ENCODE data around the gene NOD1.
"Not testable (repeated sequence)": the region's sequence is repeated elsewhere in the genome, so short reads cannot be mapped to it uniquely, and the experiment has no call there.

The NOD1 gene

GRCh38 chr7:30412782-30413504, 65.6 kb downstream of the NOD1 start:
- DNase-seq (ENCODE audit: low spot score) = peak; percentile 64

GRCh38 chr7:30411897-30412296, 66.7 kb downstream of the NOD1 start:
- no peak for DNase-seq (ENCODE audit: low spot score)

- no peak for DNase-seq (ENCODE audit: low spot score)
Observed at GRCh38 chr7:30411173-30411572, 67.4 kb downstream of the NOD1 start.

- no peak for DNase-seq (ENCODE audit: low spot score)
Observed at GRCh38 chr7:30406664-30407425, 71.7 kb downstream of the NOD1 start.

- no peak for DNase-seq (ENCODE audit: low spot score)
Observed at GRCh38 chr7:30405179-30405578, 73.4 kb downstream of the NOD1 start.

- peak; percentile 13 for DNase-seq (ENCODE audit: low spot score)
Observed at GRCh38 chr7:30403477-30403876, 75.1 kb downstream of the NOD1 start.

- DNase-seq (ENCODE audit: low spot score) = no peak
Observed at GRCh38 chr7:30396389-30396788, 82.2 kb downstream of the NOD1 start.

- no peak for DNase-seq (ENCODE audit: low spot score)
Observed at GRCh38 chr7:30395676-30396075, 82.9 kb downstream of the NOD1 start.

GRCh38 chr7:30391806-30392205, 86.8 kb downstream of the NOD1 start:
- DNase-seq (ENCODE audit: low spot score) = no peak

GRCh38 chr7:30390736-30391636, 87.6 kb downstream of the NOD1 start:
- DNase-seq (ENCODE audit: low spot score) = no peak

GRCh38 chr7:30389791-30390190, 88.8 kb downstream of the NOD1 start:
- no peak for DNase-seq (ENCODE audit: low spot score)

GRCh38 chr7:30382607-30383006, 96.0 kb downstream of the NOD1 start:
- DNase-seq (ENCODE audit: low spot score) = no peak

- DNase-seq (ENCODE audit: low spot score) = not testable (repeated sequence)
Observed at GRCh38 chr7:30380824-30381223, 97.8 kb downstream of the NOD1 start.

GRCh38 chr7:30380294-30380693, 98.3 kb downstream of the NOD1 start:
- DNase-seq (ENCODE audit: low spot score) = no peak

- no peak for DNase-seq (ENCODE audit: low spot score)
Observed at GRCh38 chr7:30379741-30380140, 98.8 kb downstream of the NOD1 start.

GRCh38 chr7:30379131-30379530, 99.5 kb downstream of the NOD1 start:
- DNase-seq (ENCODE audit: low spot score) = no peak

GRCh38 chr7:30378275-30378674, 100.3 kb downstream of the NOD1 start:
- DNase-seq (ENCODE audit: low spot score) = no peak
